Heart left ventricle (tissue), 13 donors: ENCODE measurements around the gene OPN4.

Source experiments
- CTCF ChIP-seq, 12 donors: fragments of 200-600 bp; sonication (generic) in 4 of 12; IDR thresholded peaks; one replicate each; pipeline versions ENCODE4 v1.5.0 to v1.8.0; 2018 to 2022; ENCODE audit warnings: antibody characterized with exemption in 12 of 12, mild to moderate bottlenecking in 5 of 12
- POLR2A ChIP-seq, 2 donors: fragments of 450-650 bp; IDR thresholded peaks; one replicate each; pipeline ENCODE4 v1.6.1; 2017; ENCODE audit warnings: antibody characterized with exemption in 2 of 2, mild to moderate bottlenecking in 2 of 2, moderate library complexity in 2 of 2
- donor health status: ischemic (EF 13 %, LVEDD 7.1; RV severe dilation, severe dysfunction).
- donor health status: DM: no; HTN: yes; CAD: no.
- donor health status: DM: no; HTN: no; CAD: no.
- donor health status: ischemic (EF 25% LVEDD 6.9; RV normal size, moderate dysfunction).
- donor health status: ischemic (EF 25% LVEDD 5.7; RV mildly dilated, moderate dysfunction).
- donor health status: ischemic (EF 35%, LVEDD 5.7; RV mildly dilated, moderate dysfunction).
- donor health status: nonischemic (EF 11% LVEDD 7.7; RV severe dilation, severe dysfunction).
- donor health status: DM: yes; HTN: yes; CAD: no.
- donor health status: PGD.
- donor health status: ischemic (EF 29% LVEDD 5.4; RV normal size, mild dysfunction).
- donor health status: nonischemic (EF 23%, LVEDD 6.1; RV moderate dilation, normal function).

GRCh38 chr10:86636311-86636710 lies 18.0 kb upstream of the OPN4 start:
- no peak for TF ChIP-seq CTCF (IDR thresholded peaks at IDR 0.05)
- TF ChIP-seq POLR2A (IDR thresholded peaks at IDR 0.05), result no peak
